ENCODE data around the gene CDH22.

DNA sequence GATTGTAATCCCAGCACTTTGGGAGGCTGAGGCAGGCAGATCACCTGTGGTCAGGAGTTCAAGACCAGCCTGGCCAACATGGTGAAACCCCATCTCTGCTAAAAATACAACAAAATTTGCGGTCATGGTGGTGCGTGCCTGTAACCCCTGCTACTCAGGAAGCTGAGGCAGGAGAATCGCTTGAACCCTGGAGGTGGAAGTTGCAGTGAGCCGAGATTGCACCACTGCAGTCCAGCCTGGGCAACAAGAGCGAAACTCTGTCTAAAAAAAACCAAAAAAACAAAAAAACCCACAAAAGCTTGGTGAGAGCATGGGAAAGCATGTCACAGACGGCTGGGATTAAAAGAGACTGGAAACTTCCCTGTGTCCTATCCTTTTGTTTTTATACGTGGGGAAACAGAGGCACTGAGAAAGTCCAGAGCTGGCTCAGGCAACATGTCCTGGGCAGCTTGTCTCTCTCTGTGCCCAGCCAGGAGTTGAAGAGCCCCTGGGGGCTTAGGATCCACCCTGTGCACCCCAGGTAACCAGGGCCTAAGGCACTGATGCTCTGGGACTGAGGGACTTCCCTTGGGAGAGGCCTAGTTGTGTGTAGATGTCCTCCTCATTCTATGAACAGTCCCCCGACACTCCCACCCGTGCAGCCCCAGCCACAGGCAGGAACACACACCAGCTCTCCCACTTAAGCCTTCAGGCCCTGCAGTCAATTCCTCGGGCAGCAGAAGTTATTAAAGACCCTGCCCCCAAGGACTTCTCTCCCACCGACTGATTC is 174.2 kb downstream of the CDH22 start:
- TF ChIP-seq, protein P1, sequence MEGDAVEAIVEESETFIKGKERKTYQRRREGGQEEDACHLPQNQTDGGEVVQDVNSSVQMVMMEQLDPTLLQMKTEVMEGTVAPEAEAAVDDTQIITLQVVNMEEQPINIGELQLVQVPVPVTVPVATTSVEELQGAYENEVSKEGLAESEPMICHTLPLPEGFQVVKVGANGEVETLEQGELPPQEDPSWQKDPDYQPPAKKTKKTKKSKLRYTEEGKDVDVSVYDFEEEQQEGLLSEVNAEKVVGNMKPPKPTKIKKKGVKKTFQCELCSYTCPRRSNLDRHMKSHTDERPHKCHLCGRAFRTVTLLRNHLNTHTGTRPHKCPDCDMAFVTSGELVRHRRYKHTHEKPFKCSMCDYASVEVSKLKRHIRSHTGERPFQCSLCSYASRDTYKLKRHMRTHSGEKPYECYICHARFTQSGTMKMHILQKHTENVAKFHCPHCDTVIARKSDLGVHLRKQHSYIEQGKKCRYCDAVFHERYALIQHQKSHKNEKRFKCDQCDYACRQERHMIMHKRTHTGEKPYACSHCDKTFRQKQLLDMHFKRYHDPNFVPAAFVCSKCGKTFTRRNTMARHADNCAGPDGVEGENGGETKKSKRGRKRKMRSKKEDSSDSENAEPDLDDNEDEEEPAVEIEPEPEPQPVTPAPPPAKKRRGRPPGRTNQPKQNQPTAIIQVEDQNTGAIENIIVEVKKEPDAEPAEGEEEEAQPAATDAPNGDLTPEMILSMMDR (IDR thresholded peaks at IDR 0.05; ENCODE audit: borderline replicate concordance, extremely low read depth, low read length, poor library complexity, severe bottlenecking): no peak
- no peak for TF ChIP-seq EZH2 (IDR thresholded peaks at IDR 0.05; ENCODE audit: borderline replicate concordance, low read depth, low read length, severe bottlenecking)

All from DND-41 (cell line).